GM12864 (cell line): Measurements from ENCODE around the gene RASSF4.

Experiments
- DNase-seq: peaks from one replicate; pipeline ENCODE4 v3.0.0-alpha.2; 2011; ENCODE audit warnings: low read depth
- H3K4me3 ChIP-seq: 2 replicates; pipeline ENCODE4 v1.5.1; 2011; ENCODE audit warnings: mild to moderate bottlenecking, low read depth, low read length, control low read depth
- CTCF ChIP-seq: IDR thresholded peaks from 2 replicates; pipeline ENCODE4 v1.5.1; 2011; ENCODE audit warnings: low read depth, mild to moderate bottlenecking, moderate library complexity, low read length, control low read depth, inconsistent platforms; ENCODE audit errors: missing control alignments

RASSF4 gene

GRCh38 chr10:44991571-44991970, 32.0 kb downstream of the RASSF4 start:
- DNase-seq, result no peak
- no peak for TF ChIP-seq CTCF

DNA sequence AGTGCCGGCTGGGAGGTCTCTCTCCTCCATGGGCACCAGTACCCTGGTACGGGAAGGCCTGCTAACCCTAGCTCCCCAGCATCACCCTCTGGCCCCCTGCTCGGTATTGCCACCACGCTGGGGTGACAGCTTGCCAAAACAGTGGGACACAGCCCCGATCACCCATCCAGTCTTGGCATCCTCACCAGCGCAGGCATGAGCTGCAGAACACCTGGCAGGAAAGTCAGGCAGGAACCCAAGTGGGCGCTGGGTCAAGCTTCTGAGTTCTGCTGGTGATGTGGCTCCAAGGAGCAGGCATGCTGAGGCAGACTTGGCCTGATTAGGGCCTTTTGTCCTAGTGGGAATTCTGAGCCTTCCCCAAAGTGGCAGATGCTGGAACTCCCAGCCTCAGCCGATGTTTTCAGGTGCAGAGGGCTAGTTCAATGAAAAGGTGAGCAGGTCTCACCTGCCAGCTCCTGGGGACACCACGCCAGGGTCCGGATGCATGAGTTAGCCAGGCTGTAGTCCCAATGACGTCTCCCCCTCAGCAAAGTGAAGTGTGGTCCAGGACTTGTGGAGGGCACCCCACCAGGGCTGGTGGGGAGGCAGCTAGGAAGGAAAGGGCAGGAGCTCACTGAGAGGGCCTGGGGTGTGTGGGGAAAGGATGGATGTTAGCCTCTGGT, 32.6 kb downstream of the RASSF4 start:
- no peak for DNase-seq
- H3K4me3 ChIP-seq, result no peak overlapping the region
- TF ChIP-seq CTCF, result no peak

More at GRCh38 chr10:44991571-44991970, 32.0 kb downstream of the RASSF4 start:
- no peak overlapping the region for H3K4me3 ChIP-seq

DNA sequence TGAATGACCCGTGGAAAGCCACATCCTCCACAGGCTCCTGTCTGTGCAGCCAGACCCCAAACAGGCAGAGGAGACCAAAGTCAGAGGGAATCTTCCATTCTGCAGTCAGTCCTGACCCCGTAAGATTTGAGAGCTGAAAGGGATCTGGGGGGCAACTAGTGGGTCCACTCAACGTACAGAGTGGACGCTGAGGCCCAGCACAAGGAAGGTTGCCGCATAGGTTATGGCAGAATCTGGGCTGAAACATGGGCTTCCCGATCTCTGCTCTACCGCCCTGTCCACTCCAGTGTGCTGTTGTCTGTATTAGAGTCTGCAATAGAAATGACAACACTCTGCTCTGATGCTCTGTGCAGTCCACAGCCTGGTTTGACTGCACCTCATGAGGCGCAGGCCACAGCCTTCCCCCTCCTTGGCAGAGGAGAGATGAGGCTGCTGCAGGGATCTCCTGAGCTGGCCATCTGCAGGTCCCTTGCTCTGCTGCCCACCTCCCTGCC, 33.2 kb downstream of the RASSF4 start:
- TF ChIP-seq CTCF, result no peak
- no peak for DNase-seq
- H3K4me3 ChIP-seq, result no peak overlapping the region

- H3K4me3 ChIP-seq, result no peak overlapping the region
- no peak for DNase-seq
- no peak for TF ChIP-seq CTCF
Measured at GRCh38 chr10:44993226-44993921, 33.8 kb downstream of the RASSF4 start.

DNA sequence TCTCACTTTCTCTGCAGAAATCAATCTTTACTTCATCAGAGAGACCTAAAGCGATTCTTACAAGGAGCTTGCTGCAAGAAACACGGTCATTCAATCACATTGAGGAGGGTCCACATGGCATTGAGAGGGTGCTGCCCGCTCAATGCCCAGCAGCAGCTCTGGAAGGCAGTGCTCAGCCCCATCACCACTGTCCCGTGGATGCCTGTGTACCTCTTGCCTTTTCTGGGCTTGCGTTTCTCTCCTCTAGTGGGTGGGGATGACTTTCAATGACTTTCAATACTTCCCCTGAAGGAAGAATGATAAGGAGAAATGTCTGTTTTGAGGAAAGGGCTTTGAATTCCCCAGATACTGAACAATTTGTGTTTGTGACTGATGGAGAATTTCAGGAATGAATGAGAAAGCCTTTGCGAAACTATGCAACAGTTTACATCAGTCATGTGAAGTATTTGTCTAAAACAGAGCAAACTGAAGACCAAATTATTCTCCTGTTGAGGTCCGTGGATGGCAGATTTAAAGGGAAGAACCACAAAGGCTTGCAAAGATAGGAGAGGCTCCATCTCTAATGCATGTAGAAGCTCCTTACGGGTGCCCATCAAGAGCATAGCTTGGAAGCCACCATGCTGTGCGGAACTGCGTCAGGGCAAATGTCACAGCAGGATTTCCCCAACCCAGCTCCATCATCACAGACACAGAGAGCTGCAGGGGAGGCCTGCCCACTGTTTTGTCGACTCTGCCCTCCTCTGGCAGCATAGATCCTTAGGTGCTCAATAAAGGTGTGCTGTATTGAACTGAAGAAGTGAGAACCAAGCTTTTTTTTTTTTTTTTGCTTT, 34.5 kb downstream of the RASSF4 start:
- H3K4me3 ChIP-seq, result no peak overlapping the region
- no peak for DNase-seq

More for the DNA sequence above, 34.5 kb downstream of the RASSF4 start:
- TF ChIP-seq CTCF, result no peak
